T-helper 2 cell treated with Interferon-gamma antibody and Interleukin-4, amounts not matched to agents 100 ng/mL and 5 ng/mL, for 36 hours (primary cell): ENCODE results near the gene TEAD1. TPM values are rescaled to one million over a fixed set of nuclear protein-coding genes. Genes with fewer than 3 reads are reported as not detected.

Experiments
- intact Hi-C: fragments of 100-400 bp; cut with micrococcal nuclease; formaldehyde crosslinking; loops from one replicate; pipeline ENCODE4 v1.15.1; 2023
- total RNA-seq: library from RNA; stranded (reverse); gene quantifications from 2 replicates; pipeline ENCODE4 v1.2.3, GENCODE V29; 2022

Gene TEAD1
- total RNA-seq, 1 donor from 2014 or later: 0.18 TPM

DNA sequence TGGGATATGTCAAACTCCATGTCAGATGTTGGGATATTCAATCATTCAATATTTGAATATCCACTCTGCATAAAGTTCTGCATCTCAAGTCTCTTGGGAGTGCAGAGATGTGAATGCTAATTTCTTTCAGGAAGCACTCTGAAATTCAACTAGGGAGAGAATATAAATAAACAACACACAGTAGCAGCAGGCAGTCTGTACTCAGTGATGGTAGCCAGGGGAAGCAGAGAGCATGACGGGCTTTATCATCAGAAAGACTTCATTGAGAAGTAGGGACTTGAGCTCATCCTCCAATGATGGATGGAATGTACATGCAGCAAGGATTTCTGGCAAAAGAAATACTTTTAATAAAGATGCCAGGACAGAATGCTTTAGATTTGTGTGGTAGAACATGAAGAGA, 9.8 kb upstream of the TEAD1 start:
- intact Hi-C loops: no loop called here

DNA sequence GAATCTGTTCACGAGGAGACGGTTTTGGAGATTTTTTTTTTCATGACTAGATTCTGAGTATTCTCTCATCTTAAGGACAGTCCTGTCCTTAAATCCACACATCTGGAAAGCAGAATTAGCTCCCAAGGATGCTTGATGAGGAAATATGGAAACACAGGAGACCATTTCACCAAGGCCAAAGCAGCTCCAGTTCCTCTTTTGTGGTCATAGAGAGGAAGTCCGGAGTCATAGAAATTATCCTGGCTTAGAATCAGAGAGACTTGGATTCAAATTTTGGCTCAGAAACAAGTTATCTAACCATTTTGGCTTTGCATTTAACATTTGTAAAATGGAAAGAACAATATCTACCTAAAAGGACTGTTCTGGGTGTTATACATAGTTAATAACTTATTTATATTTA, 7.3 kb upstream of the TEAD1 start:
- intact Hi-C loops: no loop called here

DNA sequence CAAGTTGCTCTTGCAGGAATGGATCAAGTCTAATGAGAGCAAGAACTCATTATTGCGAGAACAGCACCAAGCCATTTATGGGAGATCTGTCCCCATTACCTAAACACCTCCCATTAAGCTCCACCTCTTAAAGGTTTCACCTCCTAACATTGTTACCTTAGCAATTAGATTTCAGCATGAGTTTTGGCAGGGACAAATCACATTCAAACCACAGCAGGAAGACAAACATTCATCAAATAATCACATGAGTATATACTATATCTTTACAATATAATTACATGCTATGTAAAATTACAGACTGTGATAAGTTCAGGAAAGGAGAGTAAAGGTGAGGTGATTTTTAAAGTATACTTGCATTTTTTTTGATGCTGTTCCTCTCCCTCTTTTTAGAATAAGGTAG, 6.6 kb upstream of the TEAD1 start:
- intact Hi-C loops: no loop called here

DNA sequence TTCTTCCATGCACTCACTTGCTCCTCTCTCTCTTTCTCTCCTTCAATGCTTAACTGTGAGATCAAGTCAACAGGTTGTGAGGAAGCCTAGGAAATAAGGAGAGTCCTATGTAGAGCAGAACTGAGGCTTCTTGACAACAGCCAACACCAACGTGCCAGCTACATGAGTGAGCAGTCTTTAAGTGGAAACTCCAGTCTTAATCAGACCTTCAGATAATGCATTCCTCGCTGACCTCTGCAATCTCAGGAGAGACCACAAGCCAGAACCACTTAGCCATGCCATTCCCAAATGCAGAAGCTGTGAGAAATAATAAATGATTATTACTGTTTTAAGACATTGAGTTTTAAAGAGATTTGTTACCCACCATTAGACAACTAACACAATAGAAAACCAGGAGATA, 6.1 kb upstream of the TEAD1 start:
- intact Hi-C loops: no loop called here

DNA sequence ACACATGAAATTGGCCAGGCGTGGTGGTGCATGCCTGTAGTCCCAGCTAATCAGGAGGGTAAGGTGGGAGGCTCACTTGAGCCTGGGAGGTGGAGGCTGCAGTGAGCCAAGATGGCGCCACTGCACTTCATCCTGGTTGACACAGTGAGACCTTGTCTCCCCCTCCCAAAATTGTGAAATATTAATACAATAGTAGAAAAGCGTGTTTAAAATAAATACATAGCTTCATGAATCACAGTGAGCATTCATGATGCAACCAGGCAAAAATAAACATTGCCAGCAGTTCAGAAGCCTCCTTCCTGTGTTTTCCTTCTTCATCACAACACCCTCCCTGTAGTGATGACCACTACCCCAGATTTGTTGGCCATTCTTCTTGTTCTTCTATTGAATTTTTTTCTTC, 4.3 kb upstream of the TEAD1 start:
- intact Hi-C loops: loop anchor here (10.0 kb wide), 2 partner anchors 145 to 605 kb away; partner anchors contain the start of gene BMAL1

DNA sequence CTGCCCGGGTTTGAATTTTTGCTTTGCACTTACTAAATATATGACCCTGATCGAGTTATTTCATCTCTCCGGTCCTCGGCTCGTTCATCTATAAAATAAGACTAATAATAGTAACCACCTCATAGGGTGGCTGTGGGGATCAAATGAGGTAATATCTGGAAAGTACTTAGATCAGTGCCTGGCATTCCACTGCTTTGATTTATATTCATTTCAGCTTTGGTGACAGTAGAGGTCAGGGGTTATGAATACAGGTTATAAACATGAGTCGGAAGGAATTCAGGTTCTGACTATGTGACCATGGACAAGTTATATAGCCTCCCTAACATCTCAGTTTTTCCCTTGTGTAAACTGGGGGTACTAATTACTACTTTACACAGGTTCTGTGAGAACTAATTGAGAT, 2.9 kb upstream of the TEAD1 start:
- intact Hi-C loops: loop anchor here (10.0 kb wide), 2 partner anchors 143 to 603 kb away; partner anchors contain the start of gene BMAL1

DNA sequence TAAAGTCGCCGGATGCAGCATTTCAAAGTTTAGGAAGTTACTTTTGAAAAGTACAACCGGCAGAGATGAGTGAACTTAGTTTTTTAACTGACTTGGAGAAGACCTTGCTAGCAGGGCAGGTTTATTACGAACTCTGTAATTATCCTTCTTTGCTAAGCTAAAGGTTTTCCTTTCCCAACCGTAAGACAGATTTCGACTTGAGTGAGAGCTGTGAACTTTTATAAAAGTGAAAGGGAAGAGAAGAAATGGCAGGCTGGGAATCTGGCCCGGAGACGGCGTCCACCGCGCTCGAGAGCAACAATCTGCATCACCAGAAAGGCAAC, 659 bp upstream of the TEAD1 start:
- intact Hi-C loops: loop anchor here (10.0 kb wide), 2 partner anchors 141 to 601 kb away; partner anchors contain the start of gene BMAL1

DNA sequence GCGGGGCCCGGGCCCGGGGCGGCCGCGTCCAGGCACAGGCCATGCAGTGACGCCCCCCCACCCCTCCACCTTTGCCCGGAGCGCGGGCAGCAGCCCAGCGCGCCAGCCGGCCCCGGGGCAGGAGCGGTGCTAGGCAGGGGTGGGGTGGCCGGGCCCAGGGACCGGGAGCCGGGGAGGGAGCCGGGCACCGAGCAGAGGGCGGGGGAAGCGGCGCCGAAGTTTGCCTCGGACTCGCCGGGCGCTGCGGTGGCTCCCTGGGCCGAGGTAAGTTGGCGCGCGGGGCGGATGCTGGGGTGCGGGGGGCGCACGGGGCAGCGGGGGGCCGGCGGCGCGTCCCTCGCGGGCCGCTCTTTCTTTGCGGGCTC, 332 bp downstream of the TEAD1 start:
- intact Hi-C loops: loop anchor here (10.0 kb wide), 2 partner anchors 140 to 600 kb away; partner anchors contain the start of gene BMAL1

DNA sequence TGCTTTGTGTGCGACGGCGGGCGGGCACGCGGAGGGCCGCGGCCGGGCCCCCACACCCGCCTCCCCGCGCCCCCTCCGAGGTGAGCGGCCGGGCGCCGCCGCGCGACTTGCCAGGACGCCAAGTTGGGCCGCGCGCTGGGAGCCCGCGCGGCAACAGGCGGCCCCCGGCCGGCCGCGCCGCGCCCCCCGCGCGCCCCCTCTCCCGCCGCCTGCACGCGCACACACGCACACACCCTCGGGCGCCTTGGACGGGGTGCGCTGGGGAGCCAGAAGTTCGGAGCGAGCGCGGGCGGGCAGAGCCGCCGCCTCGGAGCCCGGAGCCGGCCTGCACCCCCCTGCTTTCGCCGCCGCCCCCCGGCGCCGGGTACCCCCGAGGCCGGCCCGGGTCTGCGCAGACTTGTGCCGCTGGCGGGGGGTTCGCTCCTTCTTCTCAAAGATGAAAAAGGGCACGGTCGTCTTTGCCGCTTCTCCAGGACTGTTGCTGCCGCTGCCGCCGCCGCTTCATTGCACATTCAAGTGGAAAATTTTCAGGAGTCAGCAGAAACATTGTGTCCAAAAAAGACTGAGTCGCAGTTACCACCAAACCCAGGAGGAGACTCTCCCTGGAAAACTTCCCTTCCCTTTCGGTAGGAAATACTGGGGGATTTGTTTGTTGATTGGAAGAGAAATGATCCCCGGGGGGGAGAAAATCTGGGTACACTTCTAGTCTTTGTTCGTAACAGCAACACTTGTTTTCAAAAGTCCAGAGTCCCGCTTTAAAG, 895 bp downstream of the TEAD1 start:
- intact Hi-C loops: loop anchor here (10.0 kb wide), 2 partner anchors 140 to 600 kb away; partner anchors contain the start of gene BMAL1

DNA sequence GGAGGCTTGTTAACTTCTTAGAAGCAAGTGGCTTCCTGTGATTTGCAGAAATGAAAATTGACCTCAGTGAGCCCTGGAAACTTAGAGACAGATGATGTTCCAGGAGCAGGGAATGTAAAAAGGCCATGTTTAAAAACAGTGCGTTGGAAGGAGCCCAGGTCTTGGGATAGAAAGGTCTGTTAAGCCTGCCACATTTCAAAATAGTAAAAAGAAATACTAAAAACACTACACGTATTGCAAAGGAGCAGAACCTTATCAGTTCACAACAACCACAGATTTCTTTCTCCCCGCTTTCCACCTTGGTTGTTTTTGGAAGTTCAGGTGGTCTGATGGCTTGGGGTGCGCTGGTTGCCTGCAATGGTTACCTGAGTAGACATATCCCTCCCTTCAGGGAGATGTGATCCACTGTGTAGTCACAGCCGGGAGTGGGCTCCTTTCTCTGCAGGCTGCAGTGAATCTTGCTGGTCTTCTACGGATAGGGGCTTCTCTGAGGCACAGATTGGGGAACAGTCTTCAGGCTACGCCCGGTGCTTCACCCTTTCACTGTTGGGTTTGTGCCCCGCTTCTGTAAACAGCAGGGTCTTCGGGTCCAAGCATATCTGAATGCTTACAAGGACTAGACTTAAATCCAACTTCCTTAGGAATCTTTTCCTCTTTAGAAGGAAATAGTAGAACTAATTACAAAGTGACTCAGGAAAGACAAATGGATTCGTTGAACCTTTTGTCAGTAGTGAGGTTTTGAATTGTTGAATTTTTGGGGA, 1.9 kb downstream of the TEAD1 start:
- intact Hi-C loops: loop anchor here (10.0 kb wide), 2 partner anchors 139 to 599 kb away; partner anchors contain the start of gene BMAL1

DNA sequence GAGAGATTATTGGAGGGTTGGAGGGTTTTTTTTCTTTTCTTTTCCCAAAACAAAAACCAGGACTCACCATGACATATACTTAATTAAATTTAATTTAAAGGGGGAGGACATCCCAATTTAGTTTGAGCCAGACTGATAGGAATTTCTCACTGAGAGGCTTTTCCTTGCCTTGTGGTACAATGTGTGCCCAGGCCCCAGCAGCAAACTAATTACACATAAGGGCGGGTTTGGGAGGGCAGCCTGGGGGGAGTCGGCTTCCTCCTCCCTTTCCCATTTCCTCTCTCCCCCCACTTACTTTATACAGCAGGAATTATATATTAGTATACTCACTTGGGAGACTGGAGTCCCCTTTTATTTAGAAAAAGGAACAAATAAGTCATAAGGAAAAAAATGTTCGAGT, 2.9 kb downstream of the TEAD1 start:
- intact Hi-C loops: loop anchor here (10.0 kb wide), 2 partner anchors 138 to 598 kb away; partner anchors contain the start of gene BMAL1

DNA sequence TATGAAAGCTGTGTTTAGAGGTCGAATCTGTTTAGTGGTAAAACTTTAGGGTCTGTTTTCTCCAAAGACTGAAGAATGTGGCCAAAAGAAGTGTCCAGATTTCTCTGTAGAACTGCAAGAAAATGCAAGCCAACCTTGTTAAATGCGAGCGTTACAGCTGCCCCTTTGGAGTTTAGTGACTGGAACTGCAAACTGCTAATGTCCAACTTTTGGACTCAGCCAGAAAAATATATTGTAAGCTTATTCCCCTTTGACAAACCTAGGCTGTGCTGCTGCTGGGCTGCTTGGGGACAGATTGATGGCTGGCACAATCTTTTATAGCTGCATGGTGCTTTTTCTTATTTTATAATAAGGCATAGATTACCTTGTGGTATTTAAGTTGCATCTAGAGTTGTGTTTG, 3.9 kb downstream of the TEAD1 start:
- intact Hi-C loops: loop anchor here (10.0 kb wide), 2 partner anchors 137 to 597 kb away; partner anchors contain the start of gene BMAL1

DNA sequence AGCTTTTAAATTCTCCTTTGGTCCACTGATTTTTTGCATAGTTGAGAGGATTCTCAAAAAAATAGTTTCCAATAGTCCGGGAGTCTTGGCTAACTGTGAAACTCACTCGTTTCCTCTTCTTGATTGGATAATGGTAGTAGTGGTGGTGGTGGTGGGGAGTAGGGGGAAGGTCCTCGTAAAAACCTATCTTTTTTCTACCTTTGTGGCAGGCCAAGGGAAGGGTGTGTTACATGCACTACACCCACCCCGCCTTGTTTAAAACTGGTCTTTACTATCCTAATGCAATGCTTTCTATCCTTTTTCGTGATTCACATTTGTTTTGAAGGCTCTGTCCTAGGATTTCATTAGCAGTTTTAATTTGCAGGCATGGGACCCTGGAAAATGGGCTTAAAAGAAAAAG, 4.8 kb downstream of the TEAD1 start:
- intact Hi-C loops: loop anchor here (10.0 kb wide), 2 partner anchors 136 to 596 kb away; partner anchors contain the start of gene BMAL1

DNA sequence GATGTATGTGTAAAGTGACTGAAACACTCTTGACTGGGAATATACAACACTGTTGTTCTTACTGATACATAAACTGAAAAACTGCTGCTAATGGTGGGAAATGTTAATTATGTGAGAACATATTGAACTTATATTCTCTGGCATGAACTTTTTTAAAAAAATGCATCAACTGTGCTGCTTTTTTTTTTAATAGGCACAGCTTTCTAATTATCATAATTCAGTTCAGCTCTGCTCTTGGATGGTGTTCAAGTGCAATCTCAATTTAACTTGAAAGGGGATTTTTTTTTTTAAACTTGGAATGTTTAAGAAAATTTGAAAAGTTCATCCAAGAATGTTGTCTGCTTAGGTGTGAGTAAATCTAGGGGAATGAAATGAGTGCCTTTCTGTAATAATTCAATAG, 5.2 kb downstream of the TEAD1 start:
- intact Hi-C loops: loop anchor here (10.0 kb wide), 2 partner anchors 135 to 595 kb away; partner anchors contain the start of gene BMAL1

DNA sequence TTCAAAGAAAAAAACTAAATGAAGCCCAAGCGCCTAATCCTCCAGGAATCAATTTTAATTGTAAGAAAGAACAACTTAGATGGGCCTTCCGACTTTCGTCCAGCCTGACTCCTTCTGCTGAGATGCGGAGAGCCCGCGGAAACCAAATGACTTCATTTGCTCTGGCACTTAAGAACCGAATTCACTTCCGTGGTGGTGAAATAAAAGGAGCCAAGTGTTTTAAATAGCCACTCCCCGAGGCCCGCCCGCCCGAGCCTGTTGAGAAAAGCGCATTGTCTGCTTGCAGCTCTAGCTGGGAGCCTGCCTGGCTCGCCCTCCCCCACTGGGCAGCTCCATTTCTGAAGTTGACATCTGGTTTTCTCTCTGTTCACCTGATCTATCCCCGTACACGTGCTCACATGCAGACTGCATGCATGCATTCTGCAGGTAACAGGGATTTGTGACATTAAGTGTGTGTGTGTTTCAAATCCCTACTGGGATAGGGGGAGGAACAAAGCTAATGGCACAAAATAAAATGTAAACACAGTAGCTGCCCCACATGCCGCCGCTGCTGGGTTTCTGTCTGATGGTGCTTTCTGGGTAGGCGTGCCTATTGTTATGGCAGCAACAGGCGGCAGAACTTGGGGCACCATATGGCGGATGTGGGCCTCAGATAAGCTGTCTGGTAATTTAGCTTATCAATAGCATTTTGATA, 6.2 kb downstream of the TEAD1 start:
- intact Hi-C loops: no loop called here

DNA sequence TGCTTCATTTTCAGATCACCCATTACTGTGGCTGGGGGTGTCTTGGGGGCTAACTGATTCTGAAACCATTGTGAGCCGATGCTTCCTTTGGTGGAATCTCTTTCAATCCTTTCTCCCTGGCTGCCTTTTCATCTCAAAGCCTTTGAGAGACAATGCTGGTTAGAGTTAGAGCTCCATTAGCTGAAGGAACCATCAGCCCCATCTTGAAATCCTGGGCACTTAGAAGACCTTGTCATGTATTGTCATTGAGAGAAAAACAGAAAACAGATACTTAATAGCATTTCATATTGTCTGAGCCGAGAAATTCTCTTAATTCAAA, 6.7 kb downstream of the TEAD1 start:
- intact Hi-C loops: no loop called here

DNA sequence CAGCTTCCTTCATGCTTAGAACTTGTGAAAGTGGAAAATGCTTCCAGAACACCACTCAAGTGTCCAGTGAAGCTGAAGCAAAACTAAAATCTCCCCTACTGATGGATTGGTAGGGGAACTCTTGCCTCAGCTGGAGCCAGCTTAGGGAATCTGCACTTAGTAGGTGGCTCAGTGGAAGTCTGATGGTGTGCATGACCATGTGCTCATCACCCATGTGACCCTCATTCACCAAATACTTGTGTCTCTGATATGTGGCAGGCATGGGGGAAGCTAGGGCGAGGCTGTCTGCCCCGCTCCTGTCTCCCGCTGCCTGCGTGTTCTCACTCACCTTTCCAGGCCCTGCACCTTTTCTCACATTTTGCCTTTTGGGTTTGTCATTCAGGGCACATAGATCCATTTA, 7.2 kb downstream of the TEAD1 start:
- intact Hi-C loops: no loop called here

DNA sequence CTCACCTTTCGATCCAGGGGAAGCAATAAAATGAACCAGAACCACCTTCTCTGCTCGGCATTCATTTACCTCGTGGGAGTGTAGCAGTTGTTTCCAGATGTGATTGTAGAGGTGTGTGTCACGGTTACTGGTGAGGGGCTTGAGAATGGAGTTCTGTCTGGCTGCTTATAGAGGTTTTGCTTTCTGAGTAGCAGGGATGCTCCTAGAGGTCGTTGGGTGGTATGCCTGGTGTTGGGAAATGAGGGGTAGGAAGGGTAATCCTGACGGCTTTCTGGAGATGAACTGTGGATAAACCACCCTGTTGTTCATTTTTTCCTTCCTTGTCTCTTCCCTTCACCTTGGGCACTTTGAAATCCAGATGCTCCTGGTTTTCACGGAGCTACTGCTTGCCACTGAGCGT, 8.1 kb downstream of the TEAD1 start:
- intact Hi-C loops: no loop called here

DNA sequence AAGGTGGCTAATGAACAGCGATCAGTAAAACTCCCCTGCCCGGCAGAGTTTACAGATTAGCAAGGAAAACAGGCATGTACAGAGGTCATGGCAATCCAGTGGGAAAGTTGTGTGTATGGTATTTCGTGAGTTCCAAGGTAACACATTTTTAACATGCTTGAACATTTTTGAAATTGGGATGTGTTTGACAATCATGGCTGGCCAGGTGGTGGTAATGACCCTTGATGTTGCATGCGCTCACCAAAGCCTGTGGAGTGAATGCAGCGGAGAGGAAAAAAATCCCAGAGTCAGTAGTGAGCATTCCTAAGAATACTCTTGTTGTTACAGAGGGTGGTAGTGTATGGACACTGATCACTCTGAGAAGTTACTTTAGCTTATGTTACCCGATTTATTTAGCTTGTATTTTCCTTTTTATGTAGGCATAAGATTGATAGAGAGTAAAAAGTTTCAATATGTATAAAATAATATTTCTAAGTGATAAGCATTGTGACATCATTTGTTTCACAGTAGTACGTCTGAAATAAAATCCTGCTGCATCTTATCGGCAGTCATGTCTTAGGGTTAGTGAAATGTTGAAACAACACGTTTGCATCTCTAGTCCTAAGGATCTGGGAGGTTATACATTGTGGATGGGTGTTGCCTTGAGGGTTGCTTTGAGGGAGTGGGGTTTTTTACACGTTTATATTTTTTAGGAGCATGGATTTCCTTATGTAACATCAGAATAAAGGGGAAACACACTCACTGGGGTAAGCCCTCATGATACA, 8.7 kb downstream of the TEAD1 start:
- intact Hi-C loops: no loop called here

DNA sequence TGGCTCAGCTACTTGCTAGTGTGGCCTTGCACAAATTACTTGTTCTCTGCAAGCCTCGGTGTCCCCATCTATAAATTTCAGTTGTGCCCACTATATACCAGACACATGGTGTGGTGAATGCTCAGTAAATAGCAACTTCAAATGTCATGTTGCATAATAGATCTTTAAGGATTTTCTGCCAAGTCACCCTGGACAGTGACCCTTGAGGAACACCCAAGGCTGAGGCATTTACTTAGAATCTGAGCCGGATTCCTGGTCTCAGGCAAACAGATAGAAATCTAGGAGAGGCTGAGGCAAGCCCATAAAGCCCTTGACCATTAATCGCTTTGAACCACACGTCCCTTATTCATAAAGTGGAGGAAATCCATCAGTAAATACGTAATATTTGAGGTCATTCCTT, 9.7 kb downstream of the TEAD1 start:
- intact Hi-C loops: no loop called here

DNA sequence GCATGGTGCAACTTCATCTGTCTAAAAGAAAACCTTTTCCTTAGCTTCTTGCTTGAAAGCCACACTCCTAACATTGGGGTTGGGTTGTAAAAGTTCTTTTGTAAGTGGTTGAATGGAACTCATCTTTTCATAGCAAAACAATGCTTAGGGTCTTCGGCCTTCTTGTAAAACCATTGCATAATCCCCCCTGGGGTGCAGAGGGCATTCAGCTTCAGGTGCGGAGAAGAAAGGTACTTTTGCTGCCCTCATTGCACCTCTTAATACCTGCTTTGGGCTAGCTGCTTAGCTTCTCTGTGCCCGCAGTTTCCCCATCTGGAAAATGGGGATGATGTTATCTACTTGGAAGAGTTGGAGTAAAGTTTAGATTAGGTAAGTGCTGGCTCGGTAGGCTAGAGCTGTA, 10.1 kb downstream of the TEAD1 start:
- intact Hi-C loops: no loop called here
